Activated CD8-positive, alpha-beta memory T cell treated with anti-CD3 and anti-CD28 coated beads for 4 hours (primary cell): ENCODE measurements around the gene CTSZ.
"Not testable (repeated sequence)": the region's sequence is repeated elsewhere in the genome, so short reads cannot be mapped to it uniquely, and the experiment has no call there.

ENCODE experiments used
- DNase-seq, 2 donors: peaks; one replicate each; pipeline ENCODE4 v3.0.0-alpha.2; 2020; ENCODE audit warnings: low read depth in 2 of 2

The CTSZ gene

DNA sequence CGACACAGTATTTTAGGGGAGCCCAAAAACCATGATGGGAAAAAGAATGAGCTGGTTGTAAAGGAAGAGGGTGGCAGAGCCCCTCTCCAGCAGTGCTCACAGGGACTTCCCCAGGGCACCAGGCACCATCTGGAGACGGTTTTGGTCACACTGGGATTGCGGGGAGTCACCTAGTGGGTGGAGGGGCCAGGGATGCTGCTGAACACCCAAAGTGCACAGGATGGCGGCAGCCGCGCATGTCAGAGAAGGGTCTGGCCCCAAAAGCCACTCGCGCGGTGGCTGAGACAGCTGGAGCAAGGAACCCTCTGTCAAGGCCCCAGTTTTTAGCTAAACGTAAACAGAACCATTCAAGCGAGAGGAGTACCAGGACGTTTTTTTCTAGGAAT, 10.8 kb downstream of the CTSZ start:
- no peak for DNase-seq

- DNase-seq = no peak
These were observed 11.4 kb downstream of the CTSZ start for GRCh38 chr20:58995461-58996225.

- no peak for DNase-seq
These were observed 12.5 kb downstream of the CTSZ start for GRCh38 chr20:58994390-58995159.

GRCh38 chr20:58993332-58994248, 13.5 kb downstream of the CTSZ start:
- DNase-seq = no peak

- no peak for DNase-seq
These were observed 14.1 kb downstream of the CTSZ start for GRCh38 chr20:58992911-58993310.

DNA sequence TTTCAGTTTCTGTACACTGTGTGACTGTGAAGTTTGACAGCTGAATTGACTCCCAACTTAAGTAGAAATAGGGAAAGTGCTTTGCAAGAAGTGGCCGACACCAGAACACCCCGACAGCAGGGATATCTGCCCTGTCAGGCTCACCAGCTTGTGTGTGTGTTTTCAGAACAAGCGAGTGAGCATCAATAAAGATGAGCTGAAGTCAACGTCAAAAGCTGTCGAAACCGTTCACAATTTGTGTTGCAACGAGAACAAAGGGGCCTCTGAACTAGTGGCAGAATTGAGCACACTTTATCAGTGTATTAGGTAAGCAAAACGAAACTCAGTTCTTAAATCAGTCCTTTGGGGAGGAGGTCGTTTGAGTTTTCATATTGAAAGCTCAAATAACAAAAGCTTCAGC, 15.3 kb downstream of the CTSZ start:
- no peak for DNase-seq

GRCh38 chr20:58990651-58991445, 16.2 kb downstream of the CTSZ start:
- DNase-seq = no peak

GRCh38 chr20:58989196-58989595, 17.9 kb downstream of the CTSZ start:
- DNase-seq = no peak

DNA sequence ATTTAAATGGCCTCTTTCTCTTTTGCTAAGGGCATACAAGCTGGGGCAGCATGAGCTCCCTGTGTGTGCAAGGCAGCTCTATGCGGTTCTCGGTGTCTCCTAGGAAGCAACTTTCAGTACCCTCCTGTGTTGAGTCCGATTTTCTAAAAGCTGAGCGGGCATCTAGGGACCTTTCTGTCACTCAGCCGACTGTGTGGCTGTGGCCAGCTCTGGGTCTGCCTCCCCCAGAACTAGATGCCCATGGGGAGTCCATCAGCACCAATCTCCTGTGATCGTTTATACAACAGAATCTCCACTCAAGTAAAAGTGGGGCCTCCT, 18.5 kb downstream of the CTSZ start:
- DNase-seq = no peak

DNA sequence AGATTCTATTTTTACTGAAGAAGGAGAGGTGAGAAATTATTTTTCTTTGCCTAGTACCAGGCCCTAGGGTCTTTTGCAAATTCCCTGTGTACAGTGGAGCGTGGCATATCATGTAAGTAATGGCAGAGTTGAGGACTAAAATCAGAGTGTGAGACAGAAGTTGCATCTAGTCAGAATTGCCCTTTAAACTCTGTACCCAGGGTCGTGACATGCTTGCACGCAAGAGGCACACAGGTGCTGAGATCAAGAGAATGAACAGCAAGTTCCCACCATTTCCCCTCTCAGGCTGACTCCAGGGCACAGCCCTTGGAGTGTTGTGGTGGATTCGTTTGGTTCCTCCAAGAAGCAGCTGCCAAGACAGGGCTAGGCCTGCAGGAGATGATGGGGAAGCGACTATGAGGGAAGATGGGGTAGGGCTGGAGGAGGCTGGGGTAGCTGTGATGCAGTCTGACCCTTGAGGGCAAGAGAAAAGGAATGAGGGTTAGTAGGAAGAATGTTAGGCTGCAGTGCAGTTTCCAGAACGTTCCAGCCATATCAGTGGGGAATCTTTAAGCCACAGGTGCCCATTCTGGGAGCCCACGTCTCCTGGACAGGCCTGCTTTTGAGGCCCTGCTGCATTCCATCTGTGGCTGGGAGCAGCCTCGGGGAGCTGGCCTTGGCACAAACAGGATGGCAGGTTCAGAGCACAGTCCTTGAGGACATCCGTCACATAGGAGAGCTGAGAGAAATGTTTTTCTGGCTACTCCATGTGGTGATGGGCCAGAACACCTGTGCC, 19.1 kb downstream of the CTSZ start:
- no peak for DNase-seq

DNA sequence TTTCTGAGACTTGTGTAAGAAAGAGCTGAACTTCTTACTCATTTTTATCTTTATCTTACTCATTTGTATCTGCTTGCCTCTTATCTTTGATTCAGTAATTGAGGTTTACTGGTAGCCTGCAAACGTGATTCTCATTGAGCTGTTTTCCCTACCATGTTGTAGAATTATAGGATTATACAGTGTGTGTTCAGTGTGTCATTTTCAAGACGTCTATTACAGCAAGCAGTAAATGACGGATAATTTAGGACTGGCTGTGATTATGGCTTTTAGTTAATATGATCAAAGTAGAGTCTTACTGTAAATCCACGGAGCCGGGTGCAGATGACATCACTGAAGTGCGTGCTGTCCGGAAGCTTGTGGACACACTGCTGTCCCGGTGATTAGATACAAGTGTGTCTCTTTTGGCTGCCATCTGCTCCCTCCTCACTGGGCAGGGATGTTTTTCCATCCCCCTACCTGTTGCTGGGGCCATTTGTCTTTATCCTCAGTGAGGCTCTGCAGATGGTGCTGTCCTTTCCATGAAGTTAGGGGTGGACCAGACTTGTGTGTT, 20.0 kb downstream of the CTSZ start:
- no peak for DNase-seq

- no peak for DNase-seq
These were observed 20.6 kb downstream of the CTSZ start for GRCh38 chr20:58986286-58986967.

DNA sequence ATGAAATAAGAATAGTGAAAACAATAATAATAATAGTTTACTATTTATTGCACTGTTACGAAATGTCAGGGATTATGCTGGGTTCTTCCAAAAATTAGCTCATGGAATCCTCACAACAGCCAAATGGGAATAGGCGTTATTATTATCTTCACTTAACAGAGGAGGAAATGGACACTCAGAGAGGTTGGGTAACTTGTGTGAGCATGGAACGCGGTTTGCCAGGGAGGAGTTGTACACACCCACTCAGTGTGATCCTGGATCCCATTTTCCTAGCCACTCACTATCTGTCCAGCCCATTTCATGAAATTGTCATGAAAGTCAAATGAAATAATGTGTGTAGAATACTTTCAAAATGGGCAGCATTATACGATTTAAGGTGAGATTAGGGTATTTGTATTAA, 21.4 kb downstream of the CTSZ start:
- no peak for DNase-seq

- no peak for DNase-seq
These were observed 22.4 kb downstream of the CTSZ start for GRCh38 chr20:58984691-58985090.

DNA sequence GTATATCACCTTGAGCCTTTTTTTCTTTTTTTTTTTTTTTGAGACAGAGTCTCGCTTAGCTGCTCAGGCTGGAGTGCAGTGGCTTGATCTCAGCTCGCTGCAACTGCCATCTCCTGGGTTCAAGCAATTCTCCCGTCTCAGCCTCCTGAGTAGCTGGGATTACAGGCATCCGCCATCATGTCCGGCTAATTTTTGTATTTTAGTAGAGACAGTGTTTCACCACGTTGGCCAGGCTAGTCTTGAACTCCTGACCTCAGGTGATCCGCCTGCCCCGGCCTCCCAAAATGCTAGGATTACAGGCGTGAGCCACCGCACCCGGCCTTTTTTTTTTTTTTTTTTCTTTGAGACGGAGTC, 24.0 kb downstream of the CTSZ start:
- not testable (repeated sequence) for DNase-seq

GRCh38 chr20:58982406-58983114, 24.5 kb downstream of the CTSZ start:
- no peak for DNase-seq

DNA sequence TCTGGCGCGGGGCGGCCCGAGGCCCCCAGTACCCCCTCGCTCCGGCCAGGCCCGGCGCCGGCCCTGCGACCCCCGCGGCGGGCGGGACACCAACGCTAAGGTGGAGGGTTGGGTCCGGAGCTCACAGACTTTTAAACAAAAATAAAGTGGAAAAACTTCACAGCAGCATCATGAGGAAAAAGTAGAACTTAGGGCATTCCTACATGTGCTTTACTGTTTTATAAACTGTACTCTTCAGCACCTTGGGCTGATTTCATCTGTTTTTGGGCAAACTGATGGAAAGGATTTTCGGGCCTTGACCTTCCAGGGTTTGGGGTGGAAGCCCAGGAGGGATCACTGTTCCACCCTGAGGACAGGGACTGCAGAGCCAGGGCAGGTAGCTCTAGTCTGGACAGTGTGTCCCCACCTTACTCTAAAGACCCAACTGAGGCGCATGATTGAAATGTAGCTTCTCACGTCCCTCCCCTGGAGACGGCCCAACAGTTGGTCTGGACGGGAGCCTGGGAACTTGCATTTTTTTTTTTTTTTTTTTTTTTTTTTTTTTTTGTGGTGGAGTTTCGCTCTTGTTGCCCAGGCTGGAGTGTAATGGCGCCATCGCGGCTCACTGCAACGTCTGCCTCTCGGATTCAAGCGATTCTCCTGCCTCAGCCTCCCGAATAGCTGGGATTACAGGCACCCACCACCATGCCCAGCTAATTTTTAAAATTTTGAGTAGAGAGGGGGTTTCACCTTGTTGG, 25.3 kb downstream of the CTSZ start:
- DNase-seq = no peak
